ENCODE measurements around the gene LSG1. TPM values are rescaled to one million over a fixed set of nuclear protein-coding genes. Genes with fewer than 3 reads are reported as not detected.

Gene LSG1
- total RNA-seq, 1 experiment from 2014 or later, result 45.8 TPM

DNA sequence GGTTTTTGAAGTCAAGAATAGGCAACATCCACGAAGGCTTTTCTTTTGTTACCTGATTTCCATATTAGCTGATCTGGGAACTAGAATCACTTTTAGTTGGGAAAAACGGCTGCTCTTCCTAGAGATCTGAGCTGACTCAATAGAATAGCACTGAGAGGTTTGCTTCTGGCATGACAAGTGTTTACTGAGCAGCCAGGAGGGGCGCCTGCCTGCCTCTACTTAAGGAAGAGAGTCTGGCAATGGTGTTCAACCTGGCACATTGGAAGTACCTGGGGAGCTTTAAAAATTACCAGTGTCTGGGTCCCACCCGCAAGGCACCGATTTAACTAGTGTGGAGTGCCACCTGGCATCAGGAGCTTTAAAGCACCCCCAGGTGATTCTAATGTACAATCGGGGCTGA is 48.1 kb upstream of the LSG1 start:
- POLR2A ChIA-PET, result interaction anchor here (0.6 kb wide), 1 partner anchor 312 kb away, joined by 3 read pairs; no protein-coding TSS in a partner anchor
- Mint-ChIP-seq H3K9me3 (peaks cover 5% of the 10 kb centered on the region; the same call in 1 of the 2 replicates), H3K36me3 (no peaks in the 10 kb centered on the region), H3K4me3 (no peak overlapping the region), H3K4me1 (no peaks in the 10 kb centered on the region), H3K27me3 (ENCODE audit: low read depth) (no peaks in the 10 kb centered on the region; the same call in 1 of the 2 replicates), H3K27ac (no peak overlapping the region)
- no peak for DNase-seq (ENCODE audit: low spot score)
- TF ChIP-seq ZNF219 (CRISPR knock-in tag; IDR thresholded peaks at IDR 0.05; ENCODE audit: borderline replicate concordance) (no peak), NR2C2 (CRISPR knock-in tag; IDR thresholded peaks at IDR 0.05) (no peak), TEAD4 (CRISPR knock-in tag; IDR thresholded peaks at IDR 0.05) (no peak), SMAD4 (CRISPR knock-in tag; IDR thresholded peaks at IDR 0.05) (no peak), NR3C1 (CRISPR knock-in tag; conservative IDR thresholded peaks at IDR 0.05; ENCODE audit: low read depth) (no peak), ZNF416 (CRISPR knock-in tag; IDR thresholded peaks at IDR 0.05) (no peak), PREB (CRISPR knock-in tag; IDR thresholded peaks at IDR 0.05; ENCODE audit: borderline replicate concordance) (no peak), MXD4 (CRISPR knock-in tag; IDR thresholded peaks at IDR 0.05; ENCODE audit: borderline replicate concordance) (no peak), ZMAT4 (CRISPR knock-in tag; IDR thresholded peaks at IDR 0.05) (no peak), E2F4 (CRISPR knock-in tag; IDR thresholded peaks at IDR 0.05; ENCODE audit: borderline replicate concordance, low read depth) (no peak), USF1 (CRISPR knock-in tag; IDR thresholded peaks at IDR 0.05) (no peak), NR1H2 (CRISPR knock-in tag; IDR thresholded peaks at IDR 0.05) (no peak), ZNF138 (CRISPR knock-in tag; conservative IDR thresholded peaks at IDR 0.05) (no peak)
- TF ChIP-seq, protein P1, sequence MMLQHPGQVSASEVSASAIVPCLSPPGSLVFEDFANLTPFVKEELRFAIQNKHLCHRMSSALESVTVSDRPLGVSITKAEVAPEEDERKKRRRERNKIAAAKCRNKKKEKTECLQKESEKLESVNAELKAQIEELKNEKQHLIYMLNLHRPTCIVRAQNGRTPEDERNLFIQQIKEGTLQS (CRISPR knock-in tag; conservative IDR thresholded peaks at IDR 0.05), result no peak
- CTCF ChIA-PET, result interaction anchor here (0.7 to 2.1 kb wide), 5 partner anchors 23 to 71 kb away, joined by 3 to 9 read pairs (median 3); partner anchors contain the start of gene LSG1
- ATAC-seq, result peak; percentile 60

GRCh38 chr3:194718079-194718478 is 46.1 kb upstream of the LSG1 start:
- ATAC-seq (peak; percentile 41; the same call in 1 of the 2 replicates), DNase-seq (ENCODE audit: low spot score) (no peak)
- ChIA-PET POLR2A (interaction anchor here (0.6 kb wide), 1 partner anchor 31 kb away, joined by 5 read pairs; no protein-coding TSS in a partner anchor), CTCF (interaction anchor here (0.6 to 1.7 kb wide), 4 partner anchors 12 to 36 kb away, joined by 3 to 5 read pairs (median 4); no protein-coding TSS in a partner anchor)
- H3K9me3 Mint-ChIP-seq, result peaks cover 5% of the 10 kb centered on the region; the same call in 1 of the 2 replicates
- H3K4me1 Mint-ChIP-seq, result no peaks in the 10 kb centered on the region
- H3K27me3 Mint-ChIP-seq (ENCODE audit: low read depth), result no peaks in the 10 kb centered on the region
- no peaks in the 10 kb centered on the region for H3K36me3 Mint-ChIP-seq
- H3K4me3 Mint-ChIP-seq, result no peak overlapping the region
- H3K27ac Mint-ChIP-seq, result no peak overlapping the region
- TF ChIP-seq JUN (CRISPR knock-in tag; IDR thresholded peaks at IDR 0.05), result no peak
- no peak for TF ChIP-seq RELA (CRISPR knock-in tag; IDR thresholded peaks at IDR 0.05; ENCODE audit: borderline replicate concordance)
- TF ChIP-seq, protein P2, sequence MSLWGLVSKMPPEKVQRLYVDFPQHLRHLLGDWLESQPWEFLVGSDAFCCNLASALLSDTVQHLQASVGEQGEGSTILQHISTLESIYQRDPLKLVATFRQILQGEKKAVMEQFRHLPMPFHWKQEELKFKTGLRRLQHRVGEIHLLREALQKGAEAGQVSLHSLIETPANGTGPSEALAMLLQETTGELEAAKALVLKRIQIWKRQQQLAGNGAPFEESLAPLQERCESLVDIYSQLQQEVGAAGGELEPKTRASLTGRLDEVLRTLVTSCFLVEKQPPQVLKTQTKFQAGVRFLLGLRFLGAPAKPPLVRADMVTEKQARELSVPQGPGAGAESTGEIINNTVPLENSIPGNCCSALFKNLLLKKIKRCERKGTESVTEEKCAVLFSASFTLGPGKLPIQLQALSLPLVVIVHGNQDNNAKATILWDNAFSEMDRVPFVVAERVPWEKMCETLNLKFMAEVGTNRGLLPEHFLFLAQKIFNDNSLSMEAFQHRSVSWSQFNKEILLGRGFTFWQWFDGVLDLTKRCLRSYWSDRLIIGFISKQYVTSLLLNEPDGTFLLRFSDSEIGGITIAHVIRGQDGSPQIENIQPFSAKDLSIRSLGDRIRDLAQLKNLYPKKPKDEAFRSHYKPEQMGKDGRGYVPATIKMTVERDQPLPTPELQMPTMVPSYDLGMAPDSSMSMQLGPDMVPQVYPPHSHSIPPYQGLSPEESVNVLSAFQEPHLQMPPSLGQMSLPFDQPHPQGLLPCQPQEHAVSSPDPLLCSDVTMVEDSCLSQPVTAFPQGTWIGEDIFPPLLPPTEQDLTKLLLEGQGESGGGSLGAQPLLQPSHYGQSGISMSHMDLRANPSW (CRISPR knock-in tag; conservative IDR thresholded peaks at IDR 0.05; ENCODE audit: low read depth), result no peak
- TF ChIP-seq IRF1 (CRISPR knock-in tag; IDR thresholded peaks at IDR 0.05), result no peak
- TF ChIP-seq, protein P3, sequence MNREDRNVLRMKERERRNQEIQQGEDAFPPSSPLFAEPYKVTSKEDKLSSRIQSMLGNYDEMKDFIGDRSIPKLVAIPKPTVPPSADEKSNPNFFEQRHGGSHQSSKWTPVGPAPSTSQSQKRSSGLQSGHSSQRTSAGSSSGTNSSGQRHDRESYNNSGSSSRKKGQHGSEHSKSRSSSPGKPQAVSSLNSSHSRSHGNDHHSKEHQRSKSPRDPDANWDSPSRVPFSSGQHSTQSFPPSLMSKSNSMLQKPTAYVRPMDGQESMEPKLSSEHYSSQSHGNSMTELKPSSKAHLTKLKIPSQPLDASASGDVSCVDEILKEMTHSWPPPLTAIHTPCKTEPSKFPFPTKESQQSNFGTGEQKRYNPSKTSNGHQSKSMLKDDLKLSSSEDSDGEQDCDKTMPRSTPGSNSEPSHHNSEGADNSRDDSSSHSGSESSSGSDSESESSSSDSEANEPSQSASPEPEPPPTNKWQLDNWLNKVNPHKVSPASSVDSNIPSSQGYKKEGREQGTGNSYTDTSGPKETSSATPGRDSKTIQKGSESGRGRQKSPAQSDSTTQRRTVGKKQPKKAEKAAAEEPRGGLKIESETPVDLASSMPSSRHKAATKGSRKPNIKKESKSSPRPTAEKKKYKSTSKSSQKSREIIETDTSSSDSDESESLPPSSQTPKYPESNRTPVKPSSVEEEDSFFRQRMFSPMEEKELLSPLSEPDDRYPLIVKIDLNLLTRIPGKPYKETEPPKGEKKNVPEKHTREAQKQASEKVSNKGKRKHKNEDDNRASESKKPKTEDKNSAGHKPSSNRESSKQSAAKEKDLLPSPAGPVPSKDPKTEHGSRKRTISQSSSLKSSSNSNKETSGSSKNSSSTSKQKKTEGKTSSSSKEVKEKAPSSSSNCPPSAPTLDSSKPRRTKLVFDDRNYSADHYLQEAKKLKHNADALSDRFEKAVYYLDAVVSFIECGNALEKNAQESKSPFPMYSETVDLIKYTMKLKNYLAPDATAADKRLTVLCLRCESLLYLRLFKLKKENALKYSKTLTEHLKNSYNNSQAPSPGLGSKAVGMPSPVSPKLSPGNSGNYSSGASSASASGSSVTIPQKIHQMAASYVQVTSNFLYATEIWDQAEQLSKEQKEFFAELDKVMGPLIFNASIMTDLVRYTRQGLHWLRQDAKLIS (CRISPR knock-in tag; IDR thresholded peaks at IDR 0.05; ENCODE audit: borderline replicate concordance), result no peak
- no peak for TF ChIP-seq GRHL2 (CRISPR knock-in tag; IDR thresholded peaks at IDR 0.05; ENCODE audit: insufficient replicate concordance, severe bottlenecking)
- TF ChIP-seq ZNF423 (CRISPR knock-in tag; IDR thresholded peaks at IDR 0.05), result no peak
- TF ChIP-seq ZNF121 (CRISPR knock-in tag; IDR thresholded peaks at IDR 0.05), result no peak
- TF ChIP-seq TEAD1 (CRISPR knock-in tag; IDR thresholded peaks at IDR 0.05), result no peak
- TF ChIP-seq ZNF317 (CRISPR knock-in tag; IDR thresholded peaks at IDR 0.05; ENCODE audit: borderline replicate concordance, low read depth), result no peak
- TF ChIP-seq SMAD3 (CRISPR knock-in tag; IDR thresholded peaks at IDR 0.05; ENCODE audit: borderline replicate concordance), result no peak
